DMS53 (cell line): ENCODE measurements around the gene NANOG.
"Not testable (repeated sequence)": the region's sequence is repeated elsewhere in the genome, so short reads cannot be mapped to it uniquely, and the experiment has no call there.

ENCODE experiments used
- DNase-seq: peaks from one replicate; lab custom pipeline; 2025; lab: John Stamatoyannopoulos, UW

NANOG gene

GRCh38 chr12:7788884-7789528 is at the start of gene NANOG:
Gene NANOG (plus strand): TSS chr12:7789402. CDS start chr12:7789615, 213 bp downstream.
- DNase-seq = not testable (repeated sequence)

DNA sequence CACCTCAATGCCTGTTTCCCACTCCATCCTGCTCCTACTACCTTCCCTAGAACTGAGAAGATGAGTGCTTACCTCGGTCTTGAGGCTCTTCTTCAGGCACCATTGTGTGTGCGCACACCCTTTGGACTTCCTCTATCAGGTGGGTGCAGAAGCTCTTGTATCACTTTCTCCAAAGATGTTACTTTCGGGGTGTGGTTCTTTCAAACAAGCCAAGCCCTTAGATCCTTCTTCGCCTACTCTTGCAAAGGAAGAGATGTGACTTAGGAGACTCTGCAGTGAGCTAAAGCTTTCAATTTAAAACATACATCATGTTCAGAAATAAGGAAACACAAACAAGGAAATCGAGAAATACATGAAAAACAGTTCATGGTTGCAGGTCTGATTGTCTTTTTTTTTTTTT is 42.0 kb upstream of the NANOG start, which contains the start of gene CLEC4C:
Gene CLEC4C (minus strand): TSS at position 130 of the 400 bp plus-strand sequence. CDS start 27 bp downstream, at position 103.
- DNase-seq = no peak

DNA sequence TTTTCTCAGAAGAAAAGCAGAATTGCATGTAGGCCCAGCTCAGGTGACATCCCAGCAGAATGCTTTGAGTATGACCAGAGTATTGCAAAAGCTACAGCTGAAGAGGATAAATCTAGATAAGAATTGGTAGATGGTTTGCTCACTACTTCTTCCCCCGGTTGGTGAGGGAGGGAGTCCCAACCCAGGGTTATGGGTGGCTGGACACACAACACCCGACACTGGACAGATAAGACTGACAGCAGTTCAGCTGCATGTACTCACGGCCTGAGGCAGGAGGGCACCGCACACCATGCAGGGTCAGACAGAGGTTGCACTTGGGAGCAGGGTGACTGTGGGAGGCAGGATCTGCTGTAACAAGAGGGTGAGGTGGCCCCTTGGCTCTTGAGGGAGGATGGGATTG is 40.4 kb upstream of the NANOG start:
- no peak for DNase-seq

DNA sequence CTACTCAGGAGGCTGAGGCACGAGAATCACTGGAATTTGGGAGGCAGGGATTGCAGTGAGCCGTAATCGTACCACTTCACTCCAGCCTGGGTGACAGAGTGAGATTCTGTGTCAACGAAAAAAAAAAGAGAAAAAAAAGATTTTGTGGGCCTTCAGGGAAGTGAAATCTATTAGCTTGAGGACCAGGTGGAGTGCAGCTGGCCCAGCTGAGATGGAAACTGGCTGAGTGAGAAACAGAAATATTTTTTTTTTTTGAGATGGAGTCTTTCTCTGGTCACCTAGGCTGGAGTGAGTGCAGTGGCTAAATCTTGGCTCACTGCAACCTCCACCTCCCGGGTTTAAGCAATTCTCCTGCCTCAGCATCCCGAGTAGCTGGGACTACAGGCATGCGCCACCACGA is 39.8 kb upstream of the NANOG start:
- no peak for DNase-seq

- DNase-seq = no peak
These were observed 38.9 kb upstream of the NANOG start for GRCh38 chr12:7750350-7750749.

DNA sequence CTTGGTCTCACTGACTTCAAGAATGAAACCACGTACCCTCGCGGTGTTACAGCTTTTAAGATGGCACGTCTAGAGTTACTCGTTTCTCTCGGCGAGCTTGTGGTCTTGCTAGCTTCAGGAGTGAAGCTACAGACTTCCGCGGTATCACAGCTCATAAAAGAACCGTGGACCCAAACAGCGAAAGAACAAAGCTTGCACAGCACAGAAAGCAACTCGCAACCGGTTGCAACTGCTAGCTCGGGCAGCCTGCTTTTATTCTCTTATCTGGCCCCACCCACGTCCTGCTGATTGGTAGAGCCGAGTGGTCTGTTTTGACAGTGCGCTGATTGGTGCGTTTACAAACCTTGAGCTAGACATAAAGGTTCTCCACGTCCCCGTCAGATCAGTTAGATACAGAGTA is 37.8 kb upstream of the NANOG start:
- no peak for DNase-seq

- not testable (repeated sequence) for DNase-seq
These were observed 37.0 kb upstream of the NANOG start for GRCh38 chr12:7751941-7752922.

- DNase-seq = not testable (repeated sequence)
These were observed 33.5 kb upstream of the NANOG start for GRCh38 chr12:7755668-7756067.

DNA sequence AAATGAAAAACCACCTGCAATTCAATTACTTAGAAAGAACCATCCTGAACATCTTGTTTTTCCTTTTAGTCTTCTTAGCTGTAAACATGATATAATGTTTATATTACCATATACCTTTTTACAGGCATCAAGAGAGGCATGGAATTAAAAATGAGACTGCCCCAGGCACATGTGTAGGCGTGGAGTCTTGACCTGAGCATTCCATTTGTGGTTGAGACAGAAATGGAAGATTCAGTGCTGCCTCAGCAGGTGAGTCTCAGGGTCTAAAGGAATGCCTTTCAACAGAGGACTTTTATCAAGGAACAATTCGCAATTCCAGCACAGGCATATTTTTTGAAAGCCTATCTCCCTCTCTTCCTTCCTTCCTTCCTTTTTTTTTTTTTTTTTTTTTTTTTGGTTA is 32.2 kb upstream of the NANOG start:
- DNase-seq = no peak

GRCh38 chr12:7758766-7759140 is 30.4 kb upstream of the NANOG start:
- no peak for DNase-seq

GRCh38 chr12:7769999-7770398 is 19.2 kb upstream of the NANOG start:
- DNase-seq = no peak

DNA sequence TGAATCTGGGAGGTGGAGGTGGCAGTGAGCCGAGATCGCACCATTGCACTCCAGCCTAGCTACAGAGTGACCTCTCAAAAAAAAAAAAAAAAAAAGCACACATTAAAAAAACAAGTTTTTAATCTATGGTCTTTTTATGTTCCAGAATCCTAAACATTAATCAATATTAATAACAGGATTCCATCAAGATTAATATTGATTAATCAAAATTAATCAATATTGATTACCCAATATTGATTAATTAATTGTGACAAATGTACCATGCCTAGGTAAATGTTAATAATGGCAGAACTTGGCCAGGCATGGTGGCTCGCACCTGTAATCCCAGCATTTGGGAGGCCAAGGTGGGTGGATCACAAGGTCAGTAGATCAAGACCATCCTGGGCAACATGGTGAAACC is 7.9 kb upstream of the NANOG start:
- DNase-seq = no peak

DNA sequence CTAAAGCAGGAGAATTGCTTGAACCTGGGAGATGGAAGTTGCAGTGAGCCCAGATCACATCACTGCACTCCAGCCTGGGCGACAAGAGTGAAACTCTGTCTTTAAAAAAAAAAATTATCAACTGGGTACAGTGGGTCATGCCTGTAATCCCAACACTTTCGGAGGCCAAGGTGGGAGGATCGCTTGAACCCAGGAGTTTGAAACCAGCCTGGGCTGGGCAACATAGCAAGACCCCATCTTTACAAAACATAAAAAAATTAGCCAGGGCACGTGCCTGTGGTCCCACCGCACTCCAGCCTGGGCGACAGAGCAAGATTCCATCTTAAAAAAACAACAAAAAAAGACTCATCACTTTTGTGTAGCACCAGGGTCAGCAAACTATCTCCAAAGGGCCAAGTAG is 7.1 kb upstream of the NANOG start:
- DNase-seq = no peak

GRCh38 chr12:7783433-7783832 is 5.8 kb upstream of the NANOG start:
- not testable (repeated sequence) for DNase-seq

GRCh38 chr12:7784701-7785100 is 4.5 kb upstream of the NANOG start:
- no peak for DNase-seq

GRCh38 chr12:7787574-7788293 is 1.5 kb upstream of the NANOG start:
- DNase-seq = no peak

DNA sequence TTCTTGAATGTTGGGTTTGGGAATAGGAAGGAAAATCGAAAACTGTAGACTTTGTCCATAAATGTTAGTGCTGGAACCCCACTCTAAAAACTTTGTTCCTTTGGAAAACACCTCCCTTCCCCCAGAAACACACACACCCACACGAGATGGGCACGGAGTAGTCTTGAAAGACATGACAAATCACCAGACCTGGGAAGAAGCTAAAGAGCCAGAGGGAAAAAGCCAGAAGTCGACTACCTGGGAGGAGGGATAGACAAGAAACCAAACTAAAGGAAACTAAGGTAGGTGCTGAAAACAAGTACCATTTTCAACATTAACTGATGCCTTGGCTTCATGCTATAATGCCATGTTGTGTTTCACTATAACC is 925 bp upstream of the NANOG start:
- DNase-seq = no peak

DNA sequence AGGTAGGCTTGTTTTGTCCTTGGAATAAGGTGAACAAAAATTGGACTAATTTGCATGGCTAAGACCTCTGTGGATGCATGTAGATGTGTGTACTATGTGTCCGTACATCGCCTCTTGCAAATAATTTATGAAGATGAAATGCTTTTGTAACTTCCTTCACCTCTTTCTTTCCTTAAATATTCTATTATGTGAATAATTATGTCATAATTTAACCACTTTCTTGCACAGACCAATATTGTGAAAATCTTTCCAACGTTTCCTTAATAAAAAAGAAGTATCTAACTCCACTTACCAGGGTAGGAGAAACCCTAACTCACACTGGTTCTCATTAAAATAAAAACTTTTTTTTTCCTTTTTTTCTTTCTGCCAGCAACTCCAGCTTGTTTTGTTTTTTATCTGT is 4.0 kb downstream of the NANOG start:
- no peak for DNase-seq

GRCh38 chr12:7797269-7797668 is 8.1 kb downstream of the NANOG start:
- not testable (repeated sequence) for DNase-seq

DNA sequence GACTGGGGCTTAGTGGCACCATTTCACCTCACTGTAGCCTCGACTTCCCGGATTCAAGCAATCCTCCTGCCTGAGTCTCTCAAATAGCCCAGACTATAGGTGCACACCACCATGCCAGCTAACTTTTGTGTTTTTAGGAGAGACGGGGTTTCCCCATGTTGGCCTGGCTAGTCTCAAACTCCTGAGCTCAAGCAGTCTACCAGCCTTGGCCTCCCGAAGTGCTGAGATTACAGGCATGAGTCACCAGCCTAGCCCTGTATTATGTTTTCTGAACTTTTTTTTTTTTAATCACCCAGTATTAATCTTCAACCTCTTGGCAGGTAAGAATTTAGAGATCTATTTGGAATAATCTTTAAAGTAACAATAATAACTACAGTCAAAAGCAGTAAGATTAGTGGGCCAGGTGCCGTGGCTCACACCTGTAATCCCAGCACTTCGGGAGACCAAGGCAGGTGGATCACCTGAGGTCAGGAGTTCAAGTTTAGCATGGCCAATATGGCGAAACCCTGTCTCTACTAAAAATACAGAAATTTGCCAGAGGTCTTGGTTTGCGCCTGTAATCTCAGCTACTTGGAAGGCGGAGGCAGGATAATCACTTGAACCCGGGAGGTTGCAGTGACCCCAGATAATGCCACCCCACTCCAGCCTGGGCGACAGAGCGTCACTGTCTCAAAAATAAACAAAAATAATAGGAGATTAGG is 8.6 kb downstream of the NANOG start:
- DNase-seq = no peak

GRCh38 chr12:7798750-7799308 is 9.6 kb downstream of the NANOG start:
- not testable (repeated sequence) for DNase-seq

DNA sequence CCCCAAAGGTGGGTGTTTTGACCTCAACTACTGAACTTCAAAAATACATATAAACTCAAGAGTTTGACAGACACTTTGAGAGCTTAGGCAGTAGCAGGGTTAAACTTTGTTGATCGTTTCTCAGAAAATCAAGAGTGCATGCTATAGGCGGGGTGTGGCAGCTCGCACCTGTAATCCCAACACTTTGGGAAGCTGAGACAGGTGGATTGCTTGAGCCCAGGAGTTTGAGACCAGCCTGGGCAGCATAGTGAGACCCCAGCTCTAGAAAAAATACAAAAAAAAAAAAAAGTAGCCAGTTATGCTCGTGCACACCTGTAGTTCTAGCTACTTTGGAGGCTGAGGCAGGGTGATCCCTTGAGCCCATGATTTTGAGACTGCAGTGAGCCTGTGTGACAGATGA is 12.3 kb downstream of the NANOG start:
- DNase-seq = no peak
